Head of caudate nucleus (tissue), 42 donors: Measurements from ENCODE around the gene PRPF40B.

Experiments
- DNase-seq, 42 donors: peaks; one replicate each; pipeline versions ENCODE4 v3.0.0 to v3.0.0-alpha.2; 2020 to 2021; ENCODE audit warnings: mixed read lengths in 7 of 42
- intact Hi-C: fragments of 100-400 bp; cut with DNase I; formaldehyde crosslinking; loops from one replicate; pipeline ENCODE4 v1.15.0; 2022

Gene PRPF40B

GRCh38 chr12:49672301-49673217, 49.2 kb downstream of the PRPF40B start:
- DNase-seq = peak in 25 of 42 donors; percentile 15 to 59 (median 29)
- intact Hi-C loops = no loop called here

GRCh38 chr12:49673446-49674317, 50.3 kb downstream of the PRPF40B start:
- intact Hi-C loops = loop anchor here (2.0 kb wide), 1 partner anchor 33 kb away; the partner anchor contains the start of gene FMNL3
- DNase-seq = peak; percentile 83 to 98 (median 94)

DNA sequence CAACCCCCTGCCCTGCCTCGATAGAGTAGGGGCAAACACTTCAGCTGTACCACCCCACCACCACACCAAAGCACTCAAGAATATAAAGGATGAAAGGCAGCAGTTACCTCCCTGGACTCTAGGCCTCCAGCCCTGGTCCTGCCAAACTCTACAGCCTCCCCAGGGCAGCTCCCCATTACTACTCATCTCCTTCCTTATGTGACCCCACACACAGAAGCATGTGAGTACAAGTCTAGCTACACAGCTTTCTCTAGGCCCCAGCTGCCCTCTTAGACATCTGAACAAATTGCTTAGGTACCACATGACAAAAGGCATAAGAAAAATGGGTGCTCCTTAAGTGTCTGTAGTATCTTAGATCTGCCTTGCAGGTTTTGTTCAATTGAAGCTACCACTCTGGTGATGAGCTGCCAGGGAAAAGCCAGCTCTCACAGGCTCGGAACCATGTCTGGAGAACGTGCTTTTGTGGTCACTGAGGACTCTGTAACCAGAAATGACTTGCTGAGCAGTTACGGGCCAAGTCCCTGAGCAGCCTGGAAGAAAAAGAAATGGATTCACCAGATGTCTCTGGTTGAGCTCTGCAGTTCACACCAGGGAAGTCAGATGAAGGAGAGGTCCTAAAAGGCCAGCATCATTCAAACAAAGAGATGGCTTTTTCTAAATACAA, 51.1 kb downstream of the PRPF40B start:
- intact Hi-C loops = loop anchor here (2.0 kb wide), 1 partner anchor 32 kb away; the partner anchor contains the start of gene FMNL3

GRCh38 chr12:49675137-49675536, 51.8 kb downstream of the PRPF40B start:
- no peak for DNase-seq
- intact Hi-C loops = loop anchor here (2.0 kb wide), 1 partner anchor 32 kb away; the partner anchor contains the start of gene FMNL3

More for the DNA sequence above, 51.1 kb downstream of the PRPF40B start:
- DNase-seq = peak in 2 of 42 donors; percentile 12 to 21

- intact Hi-C loops = no loop called here
- DNase-seq = no peak
Observed at GRCh38 chr12:49678711-49679110, 55.4 kb downstream of the PRPF40B start.

DNA sequence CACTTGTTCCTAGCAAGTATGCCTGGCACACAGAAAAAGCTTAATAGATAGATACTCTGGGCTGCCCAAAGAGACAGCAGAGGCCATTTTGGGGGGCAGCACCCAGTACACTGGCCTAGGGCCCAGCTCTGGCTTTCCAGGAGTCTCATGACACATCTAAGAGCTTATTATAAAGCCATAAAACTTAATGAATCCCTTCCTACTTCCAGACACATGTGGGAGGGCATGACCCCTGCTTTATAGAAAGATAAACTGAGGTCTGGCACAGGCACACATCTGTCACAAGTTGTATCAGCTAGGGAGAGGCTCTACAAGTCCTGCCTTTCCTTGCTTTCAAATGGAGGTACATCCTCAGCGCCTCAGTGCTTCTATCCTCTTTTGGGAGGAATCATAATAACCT, 56.7 kb downstream of the PRPF40B start:
- intact Hi-C loops = no loop called here
- no peak for DNase-seq

GRCh38 chr12:49683599-49684309, 60.4 kb downstream of the PRPF40B start:
- no peak for DNase-seq
- intact Hi-C loops = no loop called here

GRCh38 chr12:49684310-49684854, 61.0 kb downstream of the PRPF40B start:
- intact Hi-C loops = no loop called here
- DNase-seq = no peak

DNA sequence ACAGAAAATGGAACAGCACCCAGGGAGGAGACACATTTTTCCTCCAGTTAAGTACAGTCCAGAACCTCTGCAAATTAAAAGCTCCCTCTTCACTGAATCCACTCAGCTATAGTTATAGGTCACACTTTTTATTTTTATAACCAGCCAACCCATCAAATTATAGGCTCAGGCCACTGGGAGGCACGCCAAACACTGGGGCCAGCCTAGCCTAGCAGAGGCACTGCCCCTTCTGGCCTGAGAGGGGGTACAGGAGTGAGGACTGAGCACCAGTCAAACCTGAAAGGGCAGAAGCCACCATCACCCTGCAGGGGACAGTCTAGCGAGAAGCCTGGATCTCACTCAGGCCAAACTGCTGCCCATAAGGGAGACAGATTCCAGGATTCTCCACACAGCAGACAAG, 64.6 kb downstream of the PRPF40B start:
- intact Hi-C loops = no loop called here
- DNase-seq = no peak

- intact Hi-C loops = no loop called here
- no peak for DNase-seq
Observed at GRCh38 chr12:49689237-49689636, 65.9 kb downstream of the PRPF40B start.

GRCh38 chr12:49689785-49690184, 66.4 kb downstream of the PRPF40B start:
- intact Hi-C loops = no loop called here

DNA sequence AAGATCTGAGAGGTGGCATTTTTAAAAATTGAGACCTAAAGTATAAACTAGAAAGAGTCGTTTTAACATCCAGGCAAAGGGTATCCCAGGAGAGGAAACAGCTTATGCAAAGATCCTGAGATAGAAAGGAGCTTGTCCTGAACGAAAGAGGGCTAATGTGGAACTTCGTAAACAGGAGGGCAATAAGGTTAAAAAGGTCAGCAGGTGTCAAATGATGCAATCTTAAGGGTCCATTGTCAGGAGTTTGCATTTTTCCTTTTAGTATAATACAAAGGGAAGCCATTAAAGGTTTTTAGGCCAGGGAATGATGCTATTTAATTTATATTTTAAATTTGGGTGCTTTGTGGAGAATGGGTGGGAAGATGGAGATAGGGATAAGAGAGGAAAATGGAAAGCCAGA, 69.5 kb downstream of the PRPF40B start:
- intact Hi-C loops = no loop called here
- DNase-seq = no peak

More at GRCh38 chr12:49689785-49690184, 66.4 kb downstream of the PRPF40B start:
- DNase-seq = no peak

DNA sequence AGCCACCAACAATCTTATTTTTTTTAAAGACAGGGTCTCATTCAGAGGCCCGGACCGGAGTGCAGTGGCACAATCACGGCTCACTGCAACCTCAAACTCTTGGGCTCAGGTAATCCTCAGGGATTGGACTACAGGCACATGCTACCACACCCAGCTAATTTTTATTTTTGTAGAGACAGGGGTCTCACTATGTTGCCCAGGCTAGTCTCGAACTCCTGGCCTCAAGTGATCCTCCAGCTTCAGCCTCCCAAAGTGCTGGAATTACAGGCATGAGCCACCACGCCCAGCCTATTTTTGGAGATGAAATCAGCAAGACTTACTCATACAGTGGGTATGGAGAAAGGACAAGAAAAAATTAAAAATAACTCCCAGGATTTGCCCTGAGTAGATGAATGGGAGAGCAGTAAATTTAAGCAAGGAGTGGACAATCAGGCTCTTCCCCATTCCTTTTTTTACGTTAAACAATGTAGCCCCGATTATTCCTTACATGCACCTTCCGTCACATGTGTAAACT, 70.6 kb downstream of the PRPF40B start:
- intact Hi-C loops = no loop called here
- DNase-seq = no peak
